ENCODE results near the gene EEF2. TPM values are rescaled to one million over a fixed set of nuclear protein-coding genes. Genes with fewer than 3 reads are reported as not detected.

EEF2 gene
- total RNA-seq, 3 donors from 2014 or later: 1,826 to 2,582 (median 2,012) TPM

GRCh38 chr19:3977242-3978143, 7.8 kb downstream of the EEF2 start:
- Histone ChIP-seq H3K36me3 (ENCODE audit: low read depth) (peaks cover 50% of the 10 kb centered on the region), H3K9me3 (no peaks in the 10 kb centered on the region), H3K4me3 (no peak overlapping the region), H3K4me1 (ENCODE audit: low read depth) (no peaks in the 10 kb centered on the region)
- no peak for DNase-seq
- TF ChIP-seq CTCF (IDR thresholded peaks at IDR 0.05): no peak
- peak; percentile 2 for ATAC-seq
- intact Hi-C loops (cut with DNase I, micrococcal nuclease): no loop called here

- H3K36me3 ChIP-seq (ENCODE audit: low read depth): peaks cover 42% of the 10 kb centered on the region
- no peak for TF ChIP-seq CTCF (IDR thresholded peaks at IDR 0.05)
- H3K4me3 ChIP-seq: no peak overlapping the region
- ATAC-seq (peak; percentile 26), DNase-seq (no peak)
- H3K9me3 ChIP-seq: no peaks in the 10 kb centered on the region
- intact Hi-C loops (cut with DNase I, micrococcal nuclease): no loop called here
- H3K4me1 ChIP-seq (ENCODE audit: low read depth): no peaks in the 10 kb centered on the region
These were observed 8.6 kb downstream of the EEF2 start for GRCh38 chr19:3976495-3977241.

GRCh38 chr19:3975637-3976087, 9.6 kb downstream of the EEF2 start:
- peaks cover 5% of the 10 kb centered on the region for H3K4me1 ChIP-seq (ENCODE audit: low read depth)
- ATAC-seq: no peak
- TF ChIP-seq CTCF (IDR thresholded peaks at IDR 0.05): no peak

GRCh38 chr19:3975144-3975543, 10.1 kb downstream of the EEF2 start:
- H3K4me3 ChIP-seq: no peak overlapping the region
- H3K9me3 ChIP-seq: no peaks in the 10 kb centered on the region
- intact Hi-C loops (cut with DNase I, micrococcal nuclease): no loop called here
- DNase-seq (no peak), ATAC-seq (no peak)
- peaks cover 26% of the 10 kb centered on the region for H3K36me3 ChIP-seq (ENCODE audit: low read depth)
- TF ChIP-seq CTCF (IDR thresholded peaks at IDR 0.05): no peak
- H3K4me1 ChIP-seq (ENCODE audit: low read depth): peaks cover 6% of the 10 kb centered on the region

More at GRCh38 chr19:3975637-3976087, 9.6 kb downstream of the EEF2 start:
- H3K36me3 ChIP-seq (ENCODE audit: low read depth): peaks cover 32% of the 10 kb centered on the region
- H3K9me3 ChIP-seq: no peaks in the 10 kb centered on the region
- no peak overlapping the region for H3K4me3 ChIP-seq
- no peak for DNase-seq
- intact Hi-C loops (cut with DNase I, micrococcal nuclease): no loop called here

GRCh38 chr19:3970808-3971598, 14.3 kb downstream of the EEF2 start, which contains the start of gene DAPK3:
DAPK3 (minus strand) TSS chr19:3971099; CDS start chr19:3969735, 1,364 bp downstream.
- no peak for TF ChIP-seq CTCF (IDR thresholded peaks at IDR 0.05)
- DNase-seq (peak; percentile 97 to 99 (median 98)), ATAC-seq (peak; percentile 90)
- Histone ChIP-seq H3K4me1 (ENCODE audit: low read depth) (peaks cover 39% of the 10 kb centered on the region), H3K9me3 (no peaks in the 10 kb centered on the region), H3K4me3 (peak within 1 kb of the TSS; percentile 82), H3K36me3 (ENCODE audit: low read depth) (no peaks in the 10 kb centered on the region)
- intact Hi-C loops (cut with DNase I, micrococcal nuclease): no loop called here

All from mucosa of descending colon (tissue), 3 donors.